PC-3 (cell line): ENCODE results near the gene CTRB2.

Experiments used
- CTCF ChIP-seq: fragments of 300-600 bp; sonication (generic); conservative IDR thresholded peaks from 2 replicates; pipeline ENCODE4 v1.5.1; 2017; ENCODE audit warnings: antibody characterized with exemption, low read depth, mild to moderate bottlenecking, low read length
- EZH2 ChIP-seq: fragments of 300-600 bp; sonication (generic); IDR thresholded peaks from one replicate; pipeline ENCODE4 v1.6.1; 2017; ENCODE audit warnings: antibody characterized with exemption, mild to moderate bottlenecking, low read length; ENCODE audit not compliant: unreplicated experiment
- EZH2phosphoT487 ChIP-seq: fragments of 300-600 bp; sonication (generic); IDR thresholded peaks from 2 replicates; pipeline ENCODE4 v1.6.1; 2018; ENCODE audit warnings: mild to moderate bottlenecking, antibody characterized with exemption, low read length, borderline replicate concordance

DNA sequence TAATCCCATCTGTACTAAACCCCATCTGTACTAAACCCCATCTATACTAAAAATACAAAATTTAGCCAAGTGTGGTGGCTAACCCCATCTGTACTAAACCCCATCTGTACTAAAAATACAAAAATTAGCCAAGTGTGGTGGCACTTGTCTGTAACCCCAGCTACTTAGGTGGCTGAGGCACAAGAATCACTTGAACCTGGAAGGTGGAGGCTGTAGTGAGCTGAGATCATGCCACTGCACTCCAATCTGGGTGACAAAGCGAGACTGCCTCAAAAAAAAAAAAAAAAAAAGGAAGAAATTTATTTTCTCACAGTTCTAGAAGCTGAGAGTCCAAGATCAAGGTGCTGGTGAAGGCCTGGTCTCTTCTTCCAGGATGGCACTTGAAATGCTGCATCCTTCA, 46.6 kb downstream of the CTRB2 start:
- TF ChIP-seq CTCF (no peak), EZH2phosphoT487 (no peak), EZH2 (no peak)
